ENCODE results near the gene INSYN1. TPM values are rescaled to one million over a fixed set of nuclear protein-coding genes. Genes with fewer than 3 reads are reported as not detected.
"Not testable (repeated sequence)": the region's sequence is repeated elsewhere in the genome, so short reads cannot be mapped to it uniquely, and the experiment has no call there.

The INSYN1 gene
- total RNA-seq, 3 donors from 2014 or later = 1.9 to 8.3 (median 2.0) TPM

GRCh38 chr15:73708691-73709090 is 44.5 kb downstream of the INSYN1 start:
- H3K4me3 ChIP-seq = no peak overlapping the region
- no peaks in the 10 kb centered on the region for H3K9me3 ChIP-seq
- no peaks in the 10 kb centered on the region for H3K4me1 ChIP-seq
- H3K27ac ChIP-seq = no peak overlapping the region
- TF ChIP-seq POLR2A (IDR thresholded peaks at IDR 0.05) = no peak
- TF ChIP-seq CTCF (IDR thresholded peaks at IDR 0.05) = no peak
- no peak for TF ChIP-seq POLR2AphosphoS5 (IDR thresholded peaks at IDR 0.05)
- intact Hi-C loops (cut with DNase I; ENCODE audit: low total_unique reads) = no loop called here
- DNase-seq (ENCODE audit: low spot score in 2 of 2) = no peak
- no peaks in the 10 kb centered on the region for H3K36me3 ChIP-seq
- H3K27me3 ChIP-seq = no peaks in the 10 kb centered on the region

GRCh38 chr15:73704869-73705645 is 48.1 kb downstream of the INSYN1 start:
- Histone ChIP-seq H3K4me1 (no peaks in the 10 kb centered on the region), H3K4me3 (no peak overlapping the region), H3K36me3 (no peaks in the 10 kb centered on the region), H3K27me3 (no peaks in the 10 kb centered on the region), H3K27ac (no peak overlapping the region), H3K9me3 (no peaks in the 10 kb centered on the region)
- DNase-seq (ENCODE audit: low spot score in 2 of 2) = no peak
- TF ChIP-seq CTCF (IDR thresholded peaks at IDR 0.05) (peak; percentile 32 to 60 (median 53)), POLR2AphosphoS5 (IDR thresholded peaks at IDR 0.05) (no peak)
- intact Hi-C loops (cut with DNase I; ENCODE audit: low total_unique reads) = no loop called here

- H3K27ac ChIP-seq; intact Hi-C loops (cut with DNase I; ENCODE audit: low total_unique reads); H3K9me3 ChIP-seq; H3K4me3 ChIP-seq; H3K36me3 ChIP-seq; DNase-seq (ENCODE audit: low spot score in 2 of 2); H3K4me1 ChIP-seq; H3K27me3 ChIP-seq: not testable (repeated sequence)
Measured at GRCh38 chr15:73704142-73704868, 48.8 kb downstream of the INSYN1 start.

- H3K4me3 ChIP-seq; H3K4me1 ChIP-seq; intact Hi-C loops (cut with DNase I; ENCODE audit: low total_unique reads); H3K36me3 ChIP-seq; DNase-seq (ENCODE audit: low spot score in 2 of 2); H3K27me3 ChIP-seq; H3K9me3 ChIP-seq; H3K27ac ChIP-seq: not testable (repeated sequence)
Measured at GRCh38 chr15:73703601-73704000, 49.5 kb downstream of the INSYN1 start.

- H3K27me3 ChIP-seq; H3K27ac ChIP-seq; DNase-seq (ENCODE audit: low spot score in 2 of 2); intact Hi-C loops (cut with DNase I; ENCODE audit: low total_unique reads); H3K9me3 ChIP-seq; H3K36me3 ChIP-seq; H3K4me3 ChIP-seq; H3K4me1 ChIP-seq: not testable (repeated sequence)
Measured at GRCh38 chr15:73702311-73703239, 50.6 kb downstream of the INSYN1 start.

GRCh38 chr15:73700041-73700842 is 52.9 kb downstream of the INSYN1 start:
- TF ChIP-seq POLR2A (IDR thresholded peaks at IDR 0.05) (no peak), POLR2AphosphoS5 (IDR thresholded peaks at IDR 0.05) (peak in 1 of 3 donors; percentile 54), CTCF (IDR thresholded peaks at IDR 0.05) (peak; percentile 72 to 84 (median 80))
- Histone ChIP-seq H3K27ac (no peak overlapping the region), H3K9me3 (no peaks in the 10 kb centered on the region), H3K4me3 (no peak overlapping the region), H3K4me1 (peaks cover 10 to 12% of the 10 kb centered on the region in 2 donors), H3K27me3 (no peaks in the 10 kb centered on the region), H3K36me3 (no peaks in the 10 kb centered on the region)
- peak; percentile 66 to 77 for DNase-seq (ENCODE audit: low spot score in 2 of 2)
- intact Hi-C loops (cut with DNase I; ENCODE audit: low total_unique reads) = no loop called here
